Measurements from ENCODE around the gene ASTN2. TPM values are rescaled to one million over a fixed set of nuclear protein-coding genes. Genes with fewer than 3 reads are reported as not detected.

ASTN2 gene
- total and polyA plus RNA-seq, 2 experiments from 2014 or later = 5.8 to 7.5 TPM

- H4K20me1 ChIP-seq (ENCODE audit: insufficient read depth) = no peaks in the 10 kb centered on the region
- no peak overlapping the region for H3K27ac ChIP-seq
- no peak overlapping the region for H3K4me3 ChIP-seq
- WGBS, 2 experiments (ENCODE audit: low coverage in 1 of 2, low lambda C conversion rate in 2 of 2, missing lambda C conversion rate in 2 of 2) = 57 to 58% methylated on average over 5 of the region's 5 CpGs
- no peaks in the 10 kb centered on the region for H3K79me2 ChIP-seq (ENCODE audit: insufficient read depth)
- DNase-seq = no peak
- H3K9ac ChIP-seq = no peak overlapping the region
- H3K36me3 ChIP-seq (ENCODE audit: low read depth) = no peaks in the 10 kb centered on the region
- H3K9me3 ChIP-seq (ENCODE audit: low read depth) = no peaks in the 10 kb centered on the region
- no peaks in the 10 kb centered on the region for H3F3A ChIP-seq (ENCODE audit: insufficient read depth)
- TF ChIP-seq EZH2phosphoT487 (IDR thresholded peaks at IDR 0.05; ENCODE audit: insufficient read depth, low read depth) (no peak), EZH2 (IDR thresholded peaks at IDR 0.05; ENCODE audit: insufficient read depth, poor library complexity, severe bottlenecking) (no peak)
- H3K27me3 ChIP-seq (replicated peaks; ENCODE audit: insufficient read depth) = no peaks in the 10 kb centered on the region
- in situ Hi-C loops (cut with MboI) = no loop called here
- H2AFZ ChIP-seq = no peak overlapping the region
- no peaks in the 10 kb centered on the region for H3K9me2 ChIP-seq (ENCODE audit: insufficient read depth)
- H3K4me1 ChIP-seq (ENCODE audit: insufficient read depth) = no peaks in the 10 kb centered on the region
- H3K4me2 ChIP-seq (ENCODE audit: unreplicated experiment) = no peak overlapping the region
These were observed 30.8 kb upstream of the ASTN2 start for GRCh38 chr9:117445631-117446030.

DNA sequence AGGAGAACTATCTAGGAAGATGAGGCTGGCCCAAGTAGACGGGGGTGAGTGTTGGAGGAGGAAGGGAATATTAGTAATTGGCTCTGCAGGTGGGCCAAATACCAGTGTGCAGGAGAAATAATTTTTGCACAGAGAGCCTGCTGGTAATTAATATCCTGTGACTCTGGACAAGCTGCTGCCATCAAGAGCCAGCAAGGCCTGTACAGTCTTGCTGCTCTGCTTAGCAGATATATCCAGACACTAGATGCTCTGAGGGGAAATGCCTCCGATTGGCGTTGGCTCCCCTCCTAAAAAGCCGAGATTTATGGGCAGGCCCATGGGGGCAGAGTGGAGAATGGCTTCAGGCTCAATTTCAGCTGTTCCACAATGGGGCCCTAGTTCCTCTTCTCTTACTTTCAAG, 29.6 kb upstream of the ASTN2 start:
- H3K9me3 ChIP-seq (ENCODE audit: low read depth) = no peaks in the 10 kb centered on the region
- H3K27me3 ChIP-seq (replicated peaks; ENCODE audit: insufficient read depth) = no peaks in the 10 kb centered on the region
- H3K4me3 ChIP-seq = no peak overlapping the region
- H3K36me3 ChIP-seq (ENCODE audit: low read depth) = no peaks in the 10 kb centered on the region
- no peaks in the 10 kb centered on the region for H3K4me1 ChIP-seq (ENCODE audit: insufficient read depth)
- in situ Hi-C loops (cut with MboI) = no loop called here
- no peaks in the 10 kb centered on the region for H3F3A ChIP-seq (ENCODE audit: insufficient read depth)
- H3K4me2 ChIP-seq (ENCODE audit: unreplicated experiment) = no peak overlapping the region
- no peaks in the 10 kb centered on the region for H3K79me2 ChIP-seq (ENCODE audit: insufficient read depth)
- no peaks in the 10 kb centered on the region for H4K20me1 ChIP-seq (ENCODE audit: insufficient read depth)
- TF ChIP-seq EZH2phosphoT487 (IDR thresholded peaks at IDR 0.05; ENCODE audit: insufficient read depth, low read depth) = no peak
- H2AFZ ChIP-seq = no peak overlapping the region
- H3K9me2 ChIP-seq (ENCODE audit: insufficient read depth) = no peaks in the 10 kb centered on the region
- no peak overlapping the region for H3K9ac ChIP-seq
- 5 to 7% methylated on average over 4 of the region's 4 CpGs for WGBS, 2 experiments (ENCODE audit: low coverage in 1 of 2, low lambda C conversion rate in 2 of 2, missing lambda C conversion rate in 2 of 2)
- no peak overlapping the region for H3K27ac ChIP-seq
- DNase-seq = no peak

DNA sequence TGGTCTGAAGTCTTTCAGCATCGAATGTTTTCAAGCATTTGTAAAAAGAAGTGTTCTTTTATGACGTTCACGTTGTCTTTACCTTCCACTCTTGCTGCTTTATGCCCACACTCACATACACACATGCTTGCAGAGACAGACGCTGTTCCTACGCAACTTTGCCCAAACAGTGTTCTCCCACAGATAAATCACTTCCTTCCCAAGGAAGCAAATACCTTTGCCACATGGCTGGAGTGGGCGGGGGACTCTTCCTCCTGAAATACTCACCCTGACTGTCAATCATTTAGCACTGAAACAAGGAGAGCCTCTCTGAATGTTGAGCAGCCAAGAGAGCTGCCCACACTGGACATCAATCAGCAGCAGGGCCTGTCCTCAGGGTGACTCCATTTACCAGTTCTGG, 22.4 kb upstream of the ASTN2 start:
- no peaks in the 10 kb centered on the region for H3K4me1 ChIP-seq (ENCODE audit: insufficient read depth)
- H3K9me3 ChIP-seq (ENCODE audit: low read depth) = no peaks in the 10 kb centered on the region
- H3K4me3 ChIP-seq = no peak overlapping the region
- no peak overlapping the region for H3K27ac ChIP-seq
- no peak for DNase-seq
- H3K36me3 ChIP-seq (ENCODE audit: low read depth) = no peaks in the 10 kb centered on the region
- no peaks in the 10 kb centered on the region for H3K27me3 ChIP-seq (replicated peaks; ENCODE audit: insufficient read depth)
- no peaks in the 10 kb centered on the region for H4K20me1 ChIP-seq (ENCODE audit: insufficient read depth)
- in situ Hi-C loops (cut with MboI) = no loop called here
- no peak overlapping the region for H3K9ac ChIP-seq
- H2AFZ ChIP-seq = no peak overlapping the region
- no peaks in the 10 kb centered on the region for H3K9me2 ChIP-seq (ENCODE audit: insufficient read depth)
- 19 to 21% methylated on average over 6 of the region's 6 CpGs for WGBS, 2 experiments (ENCODE audit: low coverage in 1 of 2, low lambda C conversion rate in 2 of 2, missing lambda C conversion rate in 2 of 2)
- H3K4me2 ChIP-seq (ENCODE audit: unreplicated experiment) = no peak overlapping the region
- TF ChIP-seq EZH2phosphoT487 (IDR thresholded peaks at IDR 0.05; ENCODE audit: insufficient read depth, low read depth) = no peak
- TF ChIP-seq EZH2 (IDR thresholded peaks at IDR 0.05; ENCODE audit: insufficient read depth, poor library complexity, severe bottlenecking) = no peak
- H3K79me2 ChIP-seq (ENCODE audit: insufficient read depth) = no peaks in the 10 kb centered on the region
- H3F3A ChIP-seq (ENCODE audit: insufficient read depth) = no peaks in the 10 kb centered on the region

DNA sequence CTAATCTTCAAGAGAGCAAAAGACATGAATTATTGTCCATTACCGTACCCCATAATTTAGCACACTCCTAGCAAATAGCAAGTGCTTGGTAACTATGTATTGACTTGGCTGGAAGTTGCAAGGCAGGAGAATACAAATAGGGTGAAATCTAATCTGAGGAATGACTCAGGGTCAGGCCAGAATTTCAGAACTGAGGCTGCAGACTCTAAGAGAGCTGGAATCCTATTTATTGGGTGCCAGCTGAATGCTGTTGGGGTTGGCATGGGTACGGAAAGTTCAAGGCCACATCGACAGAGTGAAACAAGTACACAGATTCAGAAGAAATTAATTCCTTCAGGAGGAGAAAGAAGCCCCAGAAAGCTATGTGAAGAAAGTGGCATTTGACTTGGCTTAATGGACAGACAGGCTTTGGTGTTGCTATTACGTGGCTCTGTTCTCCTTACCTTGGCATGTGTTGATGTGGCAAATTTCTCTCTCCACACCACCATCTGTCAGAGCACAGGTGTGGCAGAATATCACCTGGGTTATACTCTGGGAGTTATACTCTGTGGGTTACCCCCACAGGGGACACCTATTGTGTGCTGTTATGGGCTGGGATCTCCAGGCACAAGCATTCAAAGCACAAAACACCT, 20.9 kb upstream of the ASTN2 start:
- Histone ChIP-seq H3K9me3 (ENCODE audit: low read depth) (no peaks in the 10 kb centered on the region), H3K4me3 (no peak overlapping the region), H3F3A (ENCODE audit: insufficient read depth) (no peaks in the 10 kb centered on the region), H3K4me2 (ENCODE audit: unreplicated experiment) (no peak overlapping the region), H3K9me2 (ENCODE audit: insufficient read depth) (no peaks in the 10 kb centered on the region), H4K20me1 (ENCODE audit: insufficient read depth) (no peaks in the 10 kb centered on the region), H3K27ac (no peak overlapping the region), H3K9ac (no peak overlapping the region), H3K36me3 (ENCODE audit: low read depth) (no peaks in the 10 kb centered on the region), H2AFZ (no peak overlapping the region), H3K27me3 (replicated peaks; ENCODE audit: insufficient read depth) (no peaks in the 10 kb centered on the region), H3K4me1 (ENCODE audit: insufficient read depth) (no peaks in the 10 kb centered on the region), H3K79me2 (ENCODE audit: insufficient read depth) (no peaks in the 10 kb centered on the region)
- TF ChIP-seq EZH2phosphoT487 (IDR thresholded peaks at IDR 0.05; ENCODE audit: insufficient read depth, low read depth) = no peak
- no peak for TF ChIP-seq EZH2 (IDR thresholded peaks at IDR 0.05; ENCODE audit: insufficient read depth, poor library complexity, severe bottlenecking)
- in situ Hi-C loops (cut with MboI) = no loop called here
- no peak for DNase-seq
- 19 to 37% methylated on average over 4 of the region's 4 CpGs for WGBS, 2 experiments (ENCODE audit: low coverage in 1 of 2, low lambda C conversion rate in 2 of 2, missing lambda C conversion rate in 2 of 2)

DNA sequence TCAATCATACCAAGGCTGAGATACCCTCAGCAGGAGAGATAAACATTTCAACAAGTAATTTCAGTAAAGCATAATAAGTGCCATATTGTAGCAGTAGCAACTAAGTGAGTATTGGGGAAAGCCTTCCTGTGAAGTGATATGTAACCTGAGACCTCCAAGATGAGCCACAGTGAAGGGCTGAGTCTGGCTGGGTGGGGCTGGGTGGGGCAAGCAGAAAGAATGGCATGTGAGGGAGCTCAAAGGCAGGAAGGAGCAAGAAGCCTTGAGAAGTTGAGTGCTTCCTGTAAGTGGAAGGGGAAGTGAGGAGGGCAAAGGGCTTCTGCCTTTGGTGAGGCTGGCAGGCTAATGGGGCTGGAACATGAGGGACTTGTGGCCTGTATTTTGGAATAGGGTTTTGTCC, 19.7 kb upstream of the ASTN2 start:
- no peak overlapping the region for H3K9ac ChIP-seq
- no peak overlapping the region for H3K27ac ChIP-seq
- no peak for DNase-seq
- no peak overlapping the region for H3K4me2 ChIP-seq (ENCODE audit: unreplicated experiment)
- H3K9me3 ChIP-seq (ENCODE audit: low read depth) = no peaks in the 10 kb centered on the region
- no peak overlapping the region for H3K4me3 ChIP-seq
- H3K36me3 ChIP-seq (ENCODE audit: low read depth) = no peaks in the 10 kb centered on the region
- H3K27me3 ChIP-seq (replicated peaks; ENCODE audit: insufficient read depth) = no peaks in the 10 kb centered on the region
- H4K20me1 ChIP-seq (ENCODE audit: insufficient read depth) = no peaks in the 10 kb centered on the region
- H2AFZ ChIP-seq = no peak overlapping the region
- in situ Hi-C loops (cut with MboI) = no loop called here
- no peaks in the 10 kb centered on the region for H3K4me1 ChIP-seq (ENCODE audit: insufficient read depth)
- no peaks in the 10 kb centered on the region for H3F3A ChIP-seq (ENCODE audit: insufficient read depth)
- TF ChIP-seq EZH2 (IDR thresholded peaks at IDR 0.05; ENCODE audit: insufficient read depth, poor library complexity, severe bottlenecking) = no peak
- TF ChIP-seq EZH2phosphoT487 (IDR thresholded peaks at IDR 0.05; ENCODE audit: insufficient read depth, low read depth) = no peak
- no peaks in the 10 kb centered on the region for H3K9me2 ChIP-seq (ENCODE audit: insufficient read depth)
- no peaks in the 10 kb centered on the region for H3K79me2 ChIP-seq (ENCODE audit: insufficient read depth)

All from GM23248 (cell line).